IMR-90 (cell line): ENCODE data around the gene COL17A1. TPM values are rescaled to one million over a fixed set of nuclear protein-coding genes. Genes with fewer than 3 reads are reported as not detected.

Source experiments
- ATAC-seq: fragments of 200-7000 bp; cut with Tn5 transposase; 2 replicates; pipeline ENCODE4 v1.9.1; 2020; ENCODE audit warnings: low read depth, mild to moderate bottlenecking, moderate library complexity
- BruUV-seq: library from RNA; stranded (reverse); fragments of 400-500 nt; replicated peaks from 2 replicates; lab custom pipeline; 2021; lab: Mats Ljungman, UMichigan
- CTCF ChIA-PET: fragments of 300-600 bp; formaldehyde crosslinking; extraction: SDS; loops from one replicate; lab custom pipeline; 2021; ENCODE audit warnings: antibody characterized with exemption; lab: Yijun Ruan, JAX
- POLR2A ChIA-PET: fragments of 300-600 bp; sonication (Branson Sonifier 250); formaldehyde crosslinking; loops from one replicate; lab custom pipeline; 2022; ENCODE audit warnings: antibody characterized with exemption; ENCODE audit not compliant: unreplicated experiment; lab: Charles Lee
- DNase-seq: peaks from one replicate; pipeline ENCODE4 v3.0.0; 2013
- H2AFZ ChIP-seq: replicated peaks from 2 replicates; pipeline ENCODE3; 2013; ENCODE audit warnings: low read length, mild to moderate bottlenecking; ENCODE audit not compliant: poor library complexity
- H2AK5ac ChIP-seq: 2 replicates; pipeline ENCODE4 v1.6.1; 2013; ENCODE audit warnings: low read depth, low read length, inconsistent platforms
- H2AK9ac ChIP-seq: replicated peaks from 2 replicates; pipeline ENCODE3; 2013; ENCODE audit warnings: mild to moderate bottlenecking, low read depth, low read length, moderate library complexity; ENCODE audit not compliant: poor library complexity
- H2BK120ac ChIP-seq: 2 replicates; pipeline ENCODE4 v1.6.1; 2013; ENCODE audit warnings: low read depth, low read length, inconsistent platforms
- H2BK15ac ChIP-seq: 3 replicates; pipeline ENCODE4 v1.6.1; 2013; ENCODE audit warnings: low read depth, low read length, inconsistent platforms
- H2BK20ac ChIP-seq: 2 replicates; pipeline ENCODE4 v1.6.1; 2013; ENCODE audit warnings: low read depth, mild to moderate bottlenecking, inconsistent platforms, low read length, moderate library complexity
- H2BK5ac ChIP-seq: 2 replicates; pipeline ENCODE4 v1.6.1; 2013; ENCODE audit warnings: mild to moderate bottlenecking, low read depth, low read length, inconsistent platforms; ENCODE audit not compliant: poor library complexity, severe bottlenecking
- H3K14ac ChIP-seq: replicated peaks from 2 replicates; pipeline ENCODE4 v1.6.1; 2013; ENCODE audit warnings: low read depth, low read length, inconsistent platforms
- H3K18ac ChIP-seq: 2 replicates; pipeline ENCODE4 v1.6.1; 2013; ENCODE audit warnings: low read depth, low read length, control low read depth
- H3K23ac ChIP-seq: 2 replicates; pipeline ENCODE4 v1.6.1; 2013; ENCODE audit warnings: low read depth, low read length, inconsistent platforms
- H3K27ac ChIP-seq: 2 replicates; pipeline ENCODE4 v1.5.1; 2013; ENCODE audit warnings: mild to moderate bottlenecking, control low read depth, low read length; ENCODE audit not compliant: insufficient read depth
- H3K27me3 ChIP-seq: 2 replicates; pipeline ENCODE4 v1.6.1; 2013; ENCODE audit warnings: low read length; ENCODE audit not compliant: control insufficient read depth, insufficient read depth
- H3K36me3 ChIP-seq: 2 replicates; pipeline ENCODE4 v1.6.1; 2013; ENCODE audit warnings: low read length, mixed read lengths; ENCODE audit not compliant: control insufficient read depth, insufficient read depth
- H3K4ac ChIP-seq: 2 replicates; pipeline ENCODE4 v1.6.1; 2013; ENCODE audit warnings: low read depth, low read length, inconsistent platforms
- H3K4me1 ChIP-seq: 2 replicates; pipeline ENCODE4 v1.6.1; 2013; ENCODE audit warnings: low read length, mixed read lengths; ENCODE audit not compliant: control insufficient read depth, insufficient read depth
- H3K4me2 ChIP-seq: 2 replicates; pipeline ENCODE4 v1.6.1; 2013; ENCODE audit warnings: low read depth, mild to moderate bottlenecking, control low read depth, low read length, moderate library complexity
- H3K4me3 ChIP-seq: 2 replicates; pipeline ENCODE4 v1.5.1; 2013; ENCODE audit warnings: low read depth, mild to moderate bottlenecking, control low read depth, low read length, moderate library complexity; ENCODE audit not compliant: insufficient read depth
- H3K56ac ChIP-seq: 2 replicates; pipeline ENCODE4 v1.6.1; 2013; ENCODE audit warnings: low read length, inconsistent platforms; ENCODE audit not compliant: insufficient read depth; ENCODE audit errors: extremely low read depth
- H3K79me1 ChIP-seq, 2 experiments: 2 replicates each; pipeline ENCODE4 v1.6.1; 2013; ENCODE audit warnings: low read length in 2 of 2, inconsistent platforms in 1 of 2, low read depth in 1 of 2
- H3K9ac ChIP-seq: 2 replicates; pipeline ENCODE4 v1.6.1; 2013; ENCODE audit warnings: low read depth, low read length, control low read depth
- H3K9me1 ChIP-seq: 2 replicates; pipeline ENCODE4 v1.6.1; 2013; ENCODE audit warnings: low read length, inconsistent platforms; ENCODE audit not compliant: insufficient read depth
- H3K9me3 ChIP-seq: 2 replicates; pipeline ENCODE4 v1.6.1; 2013; ENCODE audit warnings: low read length; ENCODE audit not compliant: control insufficient read depth, insufficient read depth
- H4K20me1 ChIP-seq: 2 replicates; pipeline ENCODE4 v1.6.1; 2013; ENCODE audit warnings: low read length, inconsistent platforms; ENCODE audit not compliant: insufficient read depth
- H4K5ac ChIP-seq: 2 replicates; pipeline ENCODE4 v1.6.1; 2013; ENCODE audit warnings: mild to moderate bottlenecking, low read depth, low read length, control low read depth
- H4K8ac ChIP-seq, 2 experiments: 2 replicates each; pipeline ENCODE4 v1.6.1; 2013; ENCODE audit warnings: low read depth in 2 of 2, low read length in 2 of 2, control low read depth in 1 of 2, inconsistent platforms in 1 of 2
- H4K91ac ChIP-seq: 2 replicates; pipeline ENCODE4 v1.6.1; 2013; ENCODE audit warnings: low read depth, low read length, inconsistent platforms; ENCODE audit not compliant: insufficient read depth
- MAZ ChIP-seq: IDR thresholded peaks from 2 replicates; pipeline ENCODE4 v1.6.1; 2012; ENCODE audit warnings: low read depth, mild to moderate bottlenecking, low read length, improper control_type of control experiment, moderate library complexity, borderline replicate concordance
- RCOR1 ChIP-seq: IDR thresholded peaks from 2 replicates; pipeline ENCODE4 v1.6.1; 2012; ENCODE audit warnings: mild to moderate bottlenecking, low read length, improper control_type of control experiment; ENCODE audit not compliant: insufficient replicate concordance
- dilution Hi-C: fragments of 300-500 bp; cut with HindIII; formaldehyde crosslinking; loops from one replicate; pipeline ENCODE4 v1.14.3; 2018; ENCODE audit warnings: low sequenced_read_pairs; ENCODE audit not compliant: unreplicated experiment
- in situ Hi-C: fragments of 300-500 bp; cut with MboI; formaldehyde crosslinking; loops from 3 replicates; pipeline ENCODE4 v1.14.3; 2019; ENCODE audit warnings: low sequenced_read_pairs, inconsistent platforms, mixed read lengths
- intact Hi-C: fragments of 100-400 bp; cut with micrococcal nuclease; formaldehyde crosslinking; loops from 2 replicates; pipeline ENCODE4 v1.10.0; 2022
- polyA plus RNA-seq, 3 experiments: library from polyadenylated mRNA; depleted of rRNA; stranded (reverse); fragments of >200 nt; gene quantifications; 2 replicates each; pipeline ENCODE4 v1.2.3, GENCODE V29; 2012; ENCODE audit warnings: low replicate concordance in 1 of 3
- total RNA-seq: library from RNA; depleted of rRNA; stranded (reverse); fragments of >200 nt; gene quantifications from 2 replicates; pipeline ENCODE4 v1.2.3, GENCODE V29; 2012

Gene COL17A1
- total and polyA plus RNA-seq, 2 of the 4 experiments (the other 2 are of a cell fraction) = 0.14 to 0.18 TPM

- DNase-seq = no peak
- no peak overlapping the region for H3K56ac ChIP-seq
- ChIA-PET POLR2A (no interaction called here), CTCF (no interaction called here)
- no peak overlapping the region for H3K14ac ChIP-seq
- no peak overlapping the region for H2BK20ac ChIP-seq
- H3K36me3 ChIP-seq = no peaks in the 10 kb centered on the region
- 0 out of 2 replicates have a peak, but pooled peaks cover 1% of the 10 kb centered on the region for H3K9me3 ChIP-seq
- no peak overlapping the region for H2BK120ac ChIP-seq
- H3K4me3 ChIP-seq = no peak overlapping the region
- no peak overlapping the region for H4K5ac ChIP-seq
- dilution Hi-C loops = no loop called here
- H4K20me1 ChIP-seq = no peaks in the 10 kb centered on the region
- H2AK9ac ChIP-seq = no peak overlapping the region
- no peak overlapping the region for H3K4ac ChIP-seq
- H2BK5ac ChIP-seq = no peak overlapping the region
- H4K8ac ChIP-seq = no peak overlapping the region
- H2AK5ac ChIP-seq = no peak overlapping the region
- ATAC-seq = no peak
- in situ Hi-C loops = no loop called here
- no peak overlapping the region for H3K18ac ChIP-seq
- no peak overlapping the region for H4K91ac ChIP-seq
- no peak overlapping the region for H3K27ac ChIP-seq
- no peak overlapping the region for H2BK15ac ChIP-seq
- H3K4me2 ChIP-seq = no peak overlapping the region
- TF ChIP-seq MAZ (no peak), RCOR1 (no peak)
- H3K79me1 ChIP-seq = no peaks in the 10 kb centered on the region
- no peak overlapping the region for H3K23ac ChIP-seq
- no peaks in the 10 kb centered on the region for H3K27me3 ChIP-seq
- no peak overlapping the region for H3K9ac ChIP-seq
- 0 out of 2 replicates have a peak, but pooled peaks cover 4% of the 10 kb centered on the region for H3K9me1 ChIP-seq
- intact Hi-C loops = no loop called here
- no peak overlapping the region for H2AFZ ChIP-seq
- H3K4me1 ChIP-seq = no peaks in the 10 kb centered on the region; the same call in 1 of the 2 replicates
- no TSS peak for BruUV-seq
These were observed 7.1 kb upstream of the COL17A1 start for GRCh38 chr10:104092749-104093148.
